GM23248 (cell line): ENCODE data around the gene ZNF426.
"Not testable (repeated sequence)": the region's sequence is repeated elsewhere in the genome, so short reads cannot be mapped to it uniquely, and the experiment has no call there.

Experiments
- EZH2 ChIP-seq: fragments of 200-600 bp; sonication (generic); IDR thresholded peaks from 2 replicates; pipeline ENCODE4 v1.6.1; 2018; ENCODE audit warnings: antibody characterized with exemption, mild to moderate bottlenecking; ENCODE audit not compliant: insufficient read depth, poor library complexity, severe bottlenecking
- EZH2phosphoT487 ChIP-seq: fragments of 200-600 bp; sonication (generic); IDR thresholded peaks from 2 replicates; pipeline ENCODE4 v1.6.1; 2018; ENCODE audit warnings: antibody characterized with exemption, moderate library complexity, mild to moderate bottlenecking, low read depth; ENCODE audit not compliant: insufficient read depth

GRCh38 chr19:9539201-9539600 lies 756 bp upstream of the ZNF426 start:
- not testable (repeated sequence) for TF ChIP-seq EZH2, EZH2phosphoT487
